ENCODE data around the gene HDHD5.

GRCh38 chr22:17198170-17199002, 39.3 kb upstream of the HDHD5 start:
- TF ChIP-seq CTCF (IDR thresholded peaks at IDR 0.05) (no peak), POLR2A (IDR thresholded peaks at IDR 0.05) (no peak)

Data from thyroid gland (tissue), 4 donors.